Activated CD4-positive, alpha-beta T cell treated with anti-CD3 and anti-CD28 coated beads, Interleukin-2, amount 50 U/mL, for 16 hours (primary cell): ENCODE data around the gene NPTXR.
"Not testable (repeated sequence)": the region's sequence is repeated elsewhere in the genome, so short reads cannot be mapped to it uniquely, and the experiment has no call there.

Experiments
- DNase-seq: peaks from one replicate; pipeline ENCODE4 v3.0.0-alpha.2; 2020

NPTXR gene

DNA sequence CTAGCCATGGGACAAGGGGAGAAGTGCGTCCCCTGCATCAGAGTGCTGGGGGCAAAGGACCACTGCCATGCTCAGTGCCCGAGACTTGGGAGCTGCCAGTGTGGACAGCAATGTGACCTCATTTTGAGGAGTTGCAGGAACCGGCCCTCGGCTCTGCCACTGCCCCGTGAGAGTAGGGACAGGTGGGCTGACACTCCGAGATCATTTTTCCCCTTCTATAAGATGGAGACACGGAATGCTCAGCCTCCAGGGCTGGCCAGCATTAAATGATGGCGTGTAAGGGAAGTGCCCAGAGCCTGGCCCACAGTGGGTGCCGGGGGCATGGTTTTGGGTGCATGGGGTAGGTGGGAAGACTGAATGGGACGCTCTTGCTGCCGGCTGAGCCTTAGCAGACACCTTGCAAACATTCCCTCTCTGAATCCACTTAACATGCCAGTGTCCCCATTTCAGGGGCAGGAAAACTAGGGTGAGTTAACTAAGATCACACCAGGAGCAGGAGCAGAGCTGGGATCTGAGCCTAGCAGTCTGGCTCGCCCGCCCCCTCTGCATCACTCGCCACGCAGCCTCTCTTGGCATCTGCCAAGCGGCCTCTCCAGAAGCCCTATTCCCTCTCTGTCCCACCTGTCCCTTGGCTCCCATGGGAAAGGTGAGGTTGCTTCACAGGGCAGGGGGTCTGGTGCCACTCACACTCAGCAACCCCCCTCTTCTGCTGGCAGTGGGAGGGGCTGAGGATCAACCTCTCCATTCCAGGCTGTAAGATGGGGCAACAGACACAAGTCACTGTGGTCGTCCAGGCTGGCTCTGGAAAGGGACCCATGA is 13.6 kb downstream of the NPTXR start:
- DNase-seq = no peak

DNA sequence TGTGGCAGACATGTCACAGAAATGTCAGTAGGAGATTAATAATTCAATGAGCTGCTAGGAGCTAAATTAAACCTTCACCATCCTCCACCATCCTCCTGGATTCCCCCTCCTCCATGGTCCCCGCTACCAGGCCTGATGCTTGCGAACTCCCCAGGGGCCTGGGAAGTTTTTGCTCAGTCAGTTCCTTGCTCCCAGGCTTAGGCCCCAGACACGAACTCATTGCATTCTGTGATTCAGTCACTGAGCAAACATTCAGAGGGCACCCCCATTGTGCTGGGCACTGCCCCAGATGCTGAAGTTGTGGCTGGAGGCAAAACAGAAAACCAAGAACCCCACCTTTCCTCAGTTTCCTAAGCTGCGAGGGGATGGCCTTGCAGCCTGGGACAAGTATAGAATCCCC is 14.3 kb downstream of the NPTXR start:
- DNase-seq = no peak

DNA sequence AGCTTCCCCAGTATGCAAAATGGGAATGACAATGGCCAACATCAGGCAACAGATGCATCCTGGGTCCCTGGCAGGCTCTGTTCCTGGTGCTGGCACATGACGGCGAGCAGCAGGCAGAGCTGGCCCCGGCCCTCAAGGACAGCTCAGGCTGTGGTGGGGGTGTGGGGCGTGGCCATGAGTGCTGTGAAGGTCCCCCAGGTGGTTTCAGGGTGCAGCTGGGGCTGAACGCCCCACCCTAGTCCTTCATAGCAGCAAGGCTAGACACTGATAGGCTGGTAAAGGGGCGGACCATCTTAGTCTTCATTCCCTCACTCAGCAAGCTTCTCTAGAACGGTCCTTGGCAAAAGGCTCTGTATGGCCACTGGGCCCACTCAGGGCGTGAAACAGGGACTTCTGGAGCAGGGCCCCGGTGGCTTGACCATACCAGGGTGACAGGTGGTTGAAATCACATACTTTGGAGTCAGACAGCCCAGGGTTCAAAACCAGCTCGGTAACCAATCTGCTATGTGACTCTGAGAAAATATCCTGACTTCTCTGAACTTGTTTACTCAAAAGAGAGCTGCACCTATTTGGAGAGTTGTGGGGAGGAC is 15.1 kb downstream of the NPTXR start:
- DNase-seq = no peak

DNA sequence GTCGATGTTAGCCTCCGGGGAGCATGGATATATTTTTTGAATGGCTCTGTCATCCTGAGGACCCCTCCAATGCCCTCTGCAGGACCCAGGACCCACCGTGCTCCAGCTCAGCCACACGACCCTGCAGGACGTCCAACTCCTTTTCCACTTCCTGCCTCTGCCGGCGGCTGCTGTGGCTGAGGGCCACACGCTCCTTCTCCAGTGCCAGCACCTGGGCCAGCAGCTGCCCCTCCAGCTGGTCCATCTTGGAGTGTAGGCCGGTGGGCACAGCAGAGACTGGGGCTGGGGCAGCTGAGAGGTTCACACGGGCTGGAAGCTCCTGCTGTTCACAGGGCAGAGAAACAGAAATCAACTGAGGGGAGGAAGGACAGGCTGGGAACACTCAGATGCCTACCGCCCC is 15.6 kb downstream of the NPTXR start:
- no peak for DNase-seq

DNA sequence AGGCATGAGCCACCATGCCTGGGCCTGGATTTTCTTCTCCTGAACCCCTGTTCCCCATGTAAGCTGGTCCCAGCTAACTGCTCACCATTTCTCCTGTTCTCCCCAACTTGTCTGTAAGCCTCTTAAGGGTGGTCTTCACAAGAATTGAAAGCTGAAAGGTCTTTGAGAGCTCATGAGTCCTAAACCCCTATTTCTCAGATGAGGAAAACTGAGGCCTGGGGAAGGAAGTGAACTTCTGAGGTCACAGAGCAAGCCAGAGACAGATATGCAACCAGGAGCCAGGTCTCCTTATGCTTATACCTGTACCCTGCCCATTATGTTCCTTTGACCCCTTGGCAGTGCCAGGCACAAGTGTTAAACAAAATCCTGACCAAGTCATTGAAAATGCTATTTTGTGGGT is 16.3 kb downstream of the NPTXR start:
- no peak for DNase-seq

DNA sequence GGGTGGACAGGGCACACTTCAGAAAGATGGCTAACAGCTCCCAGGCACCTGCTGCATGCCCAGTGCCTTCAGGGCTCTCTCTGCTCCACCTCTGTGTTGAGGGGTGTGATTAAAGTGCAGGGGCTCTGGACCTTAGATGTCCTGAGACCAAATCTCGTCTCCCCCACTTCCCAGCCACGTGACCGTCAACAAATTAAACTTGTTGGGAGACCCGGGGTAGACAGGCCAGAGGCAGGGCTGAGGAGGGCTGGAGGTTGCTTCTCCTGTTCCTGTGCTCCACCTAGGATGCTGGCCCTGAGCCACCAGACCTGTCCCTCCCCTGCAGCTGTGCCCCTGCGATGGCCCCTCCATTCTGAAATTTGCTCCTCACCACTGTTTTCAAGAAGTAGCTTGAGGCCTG is 17.0 kb downstream of the NPTXR start:
- no peak for DNase-seq

DNA sequence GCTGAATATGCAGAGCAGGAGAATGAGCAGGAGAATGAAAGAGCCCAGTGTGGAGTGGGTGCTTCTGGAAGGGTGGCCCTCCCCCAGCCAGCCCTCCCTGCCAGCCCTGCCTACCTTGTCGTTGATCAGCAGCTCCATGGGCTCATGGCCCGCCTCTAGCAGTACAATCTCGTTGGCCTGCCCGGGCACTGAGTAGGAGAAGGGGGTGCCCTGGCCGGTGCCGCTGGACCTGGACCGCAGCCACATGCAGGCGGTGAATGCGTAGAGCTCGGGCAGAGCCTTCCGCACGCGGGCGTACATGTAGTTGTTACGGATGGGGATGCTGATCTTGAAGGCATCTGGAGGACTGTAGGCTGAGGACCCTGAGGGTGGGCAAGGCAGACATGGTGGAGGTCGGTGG is 17.4 kb downstream of the NPTXR start:
- DNase-seq = no peak

DNA sequence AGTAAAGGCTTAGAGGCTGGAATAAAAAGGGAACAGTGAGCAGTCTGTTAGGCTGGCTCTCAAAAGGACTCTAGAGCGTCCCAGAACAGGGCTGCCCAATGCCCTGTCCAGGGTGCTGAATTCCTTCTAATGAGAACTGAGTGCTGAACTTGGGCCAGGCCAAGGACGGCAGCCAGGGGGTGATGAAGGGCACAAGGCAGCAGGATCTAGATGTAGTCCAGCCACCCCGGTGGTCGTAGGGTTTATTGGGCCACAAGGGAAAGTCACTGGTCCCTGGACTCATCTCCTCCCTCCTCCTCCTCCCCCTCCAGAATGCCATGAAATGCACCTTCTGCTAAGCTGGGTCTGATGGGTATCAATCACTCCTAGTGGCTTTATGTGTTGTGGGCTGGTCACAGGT is 19.2 kb downstream of the NPTXR start:
- peak; percentile 42 for DNase-seq

DNA sequence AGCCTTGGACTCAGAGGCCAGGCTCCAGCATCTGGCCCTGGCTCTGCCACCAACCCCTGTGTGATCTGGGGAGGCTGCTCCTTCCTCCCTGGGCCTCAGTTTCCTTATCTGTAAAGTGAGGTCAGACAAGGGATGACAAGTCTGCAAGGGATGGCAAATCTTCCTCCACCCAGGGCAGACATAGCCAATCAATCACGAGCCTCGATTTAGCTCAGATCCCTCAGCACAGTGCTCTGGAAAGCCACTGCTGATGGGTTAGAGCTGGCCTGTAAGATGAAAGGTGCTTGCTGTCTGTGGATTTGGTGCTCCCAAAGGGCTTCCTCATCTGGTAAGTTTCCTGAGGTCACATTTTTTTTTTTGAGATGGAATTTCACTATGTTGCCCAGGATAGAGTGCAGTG is 20.2 kb downstream of the NPTXR start:
- DNase-seq = no peak

DNA sequence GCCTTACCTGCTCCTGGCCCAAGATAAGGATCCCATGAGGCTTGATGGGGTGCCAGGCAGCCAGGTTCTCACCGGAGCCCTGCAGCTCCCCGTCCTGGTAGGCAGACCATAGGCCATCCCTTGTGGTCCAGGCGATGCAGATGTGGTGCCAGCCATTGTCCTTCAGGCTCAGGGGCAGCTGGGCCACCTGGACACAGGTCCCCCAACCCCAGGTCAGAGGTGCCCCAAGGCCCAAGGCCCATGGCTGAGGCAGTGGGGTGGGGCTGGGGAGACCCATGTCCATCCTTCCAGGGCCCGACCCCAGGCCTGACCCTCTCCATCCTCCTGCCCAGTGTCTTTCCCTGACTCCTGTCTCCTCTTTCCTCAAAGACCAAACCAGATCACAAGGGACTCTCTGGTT is 20.8 kb downstream of the NPTXR start:
- DNase-seq = no peak

DNA sequence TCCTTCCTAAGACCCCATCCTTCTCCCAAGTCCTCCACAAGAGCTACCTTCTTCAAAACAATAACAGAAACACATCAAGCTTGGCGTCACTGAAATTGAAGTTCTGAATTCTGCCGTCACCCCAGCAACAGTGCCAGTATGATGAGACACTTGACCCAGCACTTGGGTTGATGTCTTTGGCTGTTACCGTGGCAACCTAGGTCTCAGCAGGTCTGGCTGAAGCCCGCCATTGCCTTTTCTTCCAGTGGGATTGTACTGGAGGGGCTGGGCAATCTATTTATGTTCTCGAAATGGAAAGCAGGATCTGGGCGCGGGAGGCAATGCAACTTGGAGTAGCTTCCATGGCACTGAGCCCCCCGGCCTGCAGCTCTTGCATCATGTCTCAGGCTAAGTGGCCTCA is 23.8 kb downstream of the NPTXR start:
- DNase-seq = no peak

DNA sequence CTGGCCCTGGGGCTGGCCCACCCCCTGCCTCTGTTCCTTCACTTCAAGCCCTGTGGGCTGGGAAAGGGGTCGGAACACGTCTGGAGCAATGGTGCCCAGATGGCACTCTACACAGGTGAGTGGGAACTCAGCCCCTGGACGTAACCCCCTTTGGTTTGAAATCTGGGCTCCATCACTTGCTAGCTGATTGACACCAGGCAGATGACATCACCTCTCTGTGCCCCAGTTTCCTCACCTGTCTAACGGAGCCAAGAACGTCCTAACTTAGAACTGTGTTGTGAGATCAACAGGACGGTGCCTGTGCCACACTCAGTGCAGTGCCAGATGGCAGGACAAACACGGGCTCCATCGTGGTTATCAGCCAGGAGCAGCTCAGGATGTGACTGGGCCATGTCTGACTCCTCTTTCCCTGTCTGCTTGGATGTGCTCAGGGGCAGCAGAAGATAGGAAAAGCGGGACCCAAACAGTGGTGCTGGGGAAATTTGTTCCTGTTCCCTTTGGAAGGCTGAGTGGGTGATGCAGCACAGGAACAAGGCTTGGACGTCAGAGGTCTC is 24.4 kb downstream of the NPTXR start:
- DNase-seq = no peak

DNA sequence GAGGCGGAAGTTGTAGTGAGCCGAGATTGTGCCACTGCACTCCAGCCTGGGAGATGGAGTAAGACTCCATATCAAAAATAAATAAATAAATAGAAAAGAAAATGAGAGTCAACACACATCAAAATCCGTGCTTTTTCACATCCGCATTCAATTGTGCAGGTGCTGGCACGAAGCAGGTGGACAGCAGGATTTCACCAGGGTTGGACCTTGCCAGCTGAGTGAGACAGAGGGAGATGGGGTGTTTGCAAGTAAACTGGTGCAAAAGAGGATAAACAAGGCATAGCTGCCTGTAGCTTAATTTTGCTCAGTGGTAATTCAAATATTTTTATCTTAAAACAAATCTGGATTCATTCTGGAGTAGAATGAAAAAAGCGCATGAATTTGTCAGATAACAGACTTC is 26.6 kb downstream of the NPTXR start:
- DNase-seq = no peak

DNA sequence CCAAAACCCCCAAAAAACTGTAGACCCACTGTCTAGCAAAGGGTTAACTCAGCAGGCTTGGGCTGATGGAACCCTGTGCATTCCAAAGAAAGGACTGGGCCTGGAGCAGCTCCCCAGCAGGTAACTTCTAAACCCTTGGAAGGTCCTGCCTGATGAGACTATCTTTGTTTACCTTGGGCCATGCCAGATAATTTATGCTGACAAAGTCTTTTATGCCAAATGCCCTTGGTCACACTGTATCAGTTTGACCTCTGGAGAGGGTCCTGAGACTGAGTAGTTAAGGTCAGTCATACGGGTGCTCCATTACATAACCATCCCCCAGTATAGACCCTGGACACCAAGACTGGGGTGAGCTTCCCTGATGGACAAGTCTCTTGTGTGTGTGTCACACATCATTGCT is 28.0 kb downstream of the NPTXR start:
- no peak for DNase-seq

DNA sequence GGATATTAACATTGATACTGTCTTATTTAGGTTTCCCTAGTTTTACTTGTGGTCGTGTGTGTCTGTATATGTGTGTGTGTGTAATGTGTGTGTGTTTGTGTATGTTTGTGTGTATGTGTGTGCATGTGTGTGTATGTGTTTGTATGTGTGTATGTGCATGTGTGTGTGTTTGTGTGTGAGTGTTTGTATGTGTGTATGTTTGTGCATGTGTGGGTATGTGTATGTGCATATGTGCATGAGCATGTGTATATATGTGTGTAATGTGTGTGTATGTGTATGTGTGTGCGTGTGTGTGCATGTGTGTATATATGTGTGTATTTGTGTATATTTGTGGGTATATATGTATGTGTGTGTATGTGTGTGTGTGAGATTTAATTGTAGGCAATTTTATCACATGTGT is 32.6 kb downstream of the NPTXR start:
- no peak for DNase-seq

DNA sequence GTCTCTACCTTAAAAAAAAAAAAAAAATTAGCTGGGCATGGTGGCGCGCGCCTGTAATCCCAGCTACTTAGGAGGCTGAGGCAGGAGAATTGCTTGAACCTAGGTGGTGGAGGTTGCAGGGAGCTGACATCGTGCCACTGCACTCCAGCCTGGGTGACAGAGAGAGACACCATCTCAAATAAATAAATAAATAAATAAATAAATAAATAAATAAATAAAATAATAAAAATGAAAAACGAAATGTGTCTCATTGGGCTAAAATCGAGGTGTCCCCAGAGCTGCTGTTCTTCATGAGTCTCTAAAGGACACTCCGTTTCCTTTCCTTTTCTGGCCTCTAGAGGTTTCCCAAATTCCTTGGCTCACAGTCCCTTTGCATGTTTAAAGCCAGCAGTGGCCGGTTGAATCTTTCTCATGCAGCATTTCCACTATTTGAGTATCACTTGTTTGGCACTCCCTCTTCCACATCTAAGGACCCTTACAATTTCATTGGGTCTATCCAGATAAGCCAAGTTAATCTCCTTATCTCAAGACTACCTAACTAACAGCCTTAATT is 38.7 kb downstream of the NPTXR start:
- DNase-seq = not testable (repeated sequence)

DNA sequence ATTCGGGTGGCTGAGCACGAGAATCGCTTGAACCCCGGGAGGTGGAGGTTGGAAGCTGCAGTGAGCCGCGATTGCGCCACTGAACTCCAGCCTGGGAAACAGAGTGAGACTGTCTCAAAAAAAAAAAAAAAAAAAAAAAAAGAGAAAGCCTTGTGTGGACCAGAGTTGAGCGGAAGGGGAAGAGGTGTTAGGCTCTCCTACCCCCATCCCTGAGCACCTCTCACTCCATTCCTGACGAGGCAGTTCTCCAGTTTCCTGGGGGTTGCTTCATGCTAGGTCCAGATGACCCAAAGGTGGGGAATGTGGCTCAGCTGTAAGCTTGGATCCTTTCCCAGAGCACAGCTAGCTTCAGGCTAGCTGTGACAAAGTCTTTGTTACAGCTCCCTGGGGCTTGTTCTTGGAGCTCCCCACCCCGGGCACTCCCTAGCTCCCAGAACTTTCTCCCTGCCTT is 41.1 kb downstream of the NPTXR start:
- DNase-seq = no peak

DNA sequence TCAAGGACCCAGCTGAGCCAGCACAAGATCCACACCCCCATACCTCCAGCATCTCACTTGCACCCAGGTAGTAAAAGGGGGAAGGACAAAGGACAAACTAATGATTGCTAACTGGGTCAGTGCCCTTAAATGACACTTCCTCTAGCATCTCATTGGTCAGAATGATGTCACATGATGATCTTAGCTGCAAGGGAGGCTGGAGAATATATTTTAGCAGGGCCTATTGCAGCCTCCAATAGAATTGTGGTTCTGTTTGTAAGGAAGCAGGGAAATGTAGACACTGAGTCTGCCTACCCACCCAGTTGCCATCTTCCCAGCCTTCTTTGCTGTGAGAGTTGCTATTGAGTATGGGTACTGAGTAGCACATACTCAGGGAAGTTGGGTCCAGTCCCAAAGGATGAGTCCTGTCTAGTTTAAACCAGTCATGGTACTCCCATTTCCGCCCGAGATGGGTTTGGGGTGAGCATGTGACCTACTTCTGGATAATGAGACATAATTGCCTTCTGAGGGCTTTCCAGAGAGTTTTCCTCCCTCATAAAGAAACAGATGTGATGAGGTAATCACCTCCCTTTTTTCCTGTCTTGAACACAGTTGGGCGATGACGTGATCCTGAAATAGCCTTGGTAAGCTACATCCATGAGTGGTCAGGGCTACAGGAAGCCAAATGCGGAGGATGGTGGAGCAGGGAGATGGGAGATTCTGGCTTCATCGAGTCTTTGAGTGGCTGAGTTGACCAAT is 44.4 kb downstream of the NPTXR start:
- no peak for DNase-seq

DNA sequence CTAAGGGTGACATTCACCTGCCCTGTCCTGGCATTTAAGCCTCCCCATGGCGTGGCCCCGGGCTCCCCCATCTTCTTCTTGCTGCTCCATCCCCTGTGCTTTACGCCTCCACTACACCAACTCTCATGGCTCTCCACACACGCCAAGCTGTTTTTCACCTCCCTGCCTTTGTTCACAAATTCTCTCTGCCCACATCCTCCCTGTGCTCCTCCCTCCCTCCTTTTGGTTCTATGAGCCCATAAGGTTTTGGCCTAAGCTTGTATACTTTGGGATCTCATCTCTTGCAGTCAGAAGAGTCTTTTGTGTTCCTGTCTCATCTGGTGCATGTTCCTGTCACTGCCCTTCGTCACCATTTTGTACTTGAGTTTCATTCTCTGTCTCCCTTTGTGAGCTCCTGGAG is 45.3 kb downstream of the NPTXR start:
- no peak for DNase-seq

DNA sequence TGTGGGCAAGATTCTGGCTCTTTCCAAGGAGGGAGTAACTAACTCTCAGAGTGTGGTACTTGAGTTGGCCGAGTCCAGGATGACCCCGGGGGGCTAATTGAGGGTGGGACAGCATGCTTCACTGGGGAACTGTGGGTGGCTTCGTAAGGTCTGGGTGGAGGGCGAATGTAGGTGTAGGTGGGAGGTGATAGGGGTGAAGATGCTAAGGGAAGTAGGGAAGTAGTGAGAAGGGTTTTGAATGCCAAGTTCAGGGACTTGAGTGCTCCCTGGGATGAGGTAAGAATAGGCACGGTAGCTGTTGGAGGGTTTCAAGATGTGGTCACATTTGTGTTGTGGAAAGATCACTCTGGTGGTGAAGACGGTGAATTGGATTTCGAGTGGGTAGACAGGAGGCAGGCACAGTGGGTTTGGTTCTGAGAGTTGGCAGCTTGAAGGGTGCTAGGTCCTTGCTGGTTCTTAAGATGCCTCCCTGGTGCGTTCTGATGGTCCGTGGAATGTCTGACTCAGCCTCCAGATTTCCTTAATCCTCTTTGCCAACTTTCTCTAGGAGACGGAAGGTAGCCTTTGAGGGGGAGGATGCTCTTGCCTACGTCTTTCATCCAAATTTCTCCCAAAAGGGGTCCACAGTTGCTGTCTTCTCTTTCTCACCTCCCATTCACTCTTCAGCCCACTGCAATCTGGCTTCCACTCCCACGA is 47.4 kb downstream of the NPTXR start:
- DNase-seq = no peak

DNA sequence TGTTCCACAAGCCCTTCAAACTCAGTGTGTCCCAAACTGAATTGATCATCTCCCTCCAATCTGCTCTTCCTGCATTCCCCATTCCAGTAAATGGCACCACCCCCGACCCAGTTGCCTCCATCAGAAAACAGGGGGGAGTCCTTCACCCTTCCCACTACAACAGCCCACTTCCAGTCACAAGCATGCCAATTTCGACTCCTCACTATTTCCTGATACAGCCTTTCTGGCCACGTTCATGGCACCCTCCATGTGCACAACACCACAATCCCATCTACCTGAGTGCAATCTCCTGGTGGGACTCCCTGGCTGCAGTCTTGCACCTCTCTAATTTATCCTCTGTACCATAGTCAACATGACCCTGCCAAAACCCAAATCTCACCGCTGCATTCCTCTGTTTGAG is 48.3 kb downstream of the NPTXR start:
- DNase-seq = no peak

DNA sequence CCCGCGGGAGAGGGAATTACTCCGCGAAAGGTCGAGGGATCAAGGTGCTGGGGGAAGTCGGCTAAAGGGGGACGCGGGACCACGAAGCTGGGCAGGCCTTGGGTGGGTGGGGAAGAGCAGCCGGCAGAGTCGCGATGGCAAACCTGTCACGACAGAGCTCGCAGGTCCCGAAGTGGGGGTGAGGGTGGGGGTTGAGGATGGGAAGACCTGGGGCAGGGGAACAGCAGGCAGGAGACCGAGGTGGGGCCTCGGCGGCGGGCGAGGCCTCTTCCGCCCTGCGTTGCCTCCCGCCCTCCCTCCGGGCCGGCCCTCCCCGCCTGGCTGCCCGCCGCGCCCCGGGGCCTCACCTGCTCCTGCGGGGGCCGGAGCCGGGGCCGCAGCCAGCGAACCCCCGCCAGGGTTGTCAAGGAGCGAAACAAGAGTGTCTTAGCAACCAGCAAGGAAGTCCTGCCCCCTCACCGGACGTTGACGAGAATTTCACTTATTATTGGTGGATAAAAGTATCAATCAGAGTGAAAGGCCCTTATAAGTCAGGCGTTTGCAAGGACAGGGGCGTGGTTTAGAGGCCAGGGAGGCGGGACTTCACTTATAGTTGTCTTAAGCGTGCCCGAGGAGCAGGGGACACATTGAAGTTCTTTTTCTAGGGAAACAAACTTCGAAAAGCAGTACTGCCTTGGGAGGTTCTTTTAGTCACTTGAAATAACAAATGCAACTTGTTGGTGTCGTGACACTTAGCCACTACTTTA is 49.9 kb downstream of the NPTXR start, which contains the start of gene DNAL4:
TSS of gene DNAL4 (minus strand) at position 423 of the 746 bp plus-strand sequence. CDS start 11,412 bp downstream, outside the sequence.
- DNase-seq = peak; percentile 97
